ENCODE results near the gene BAIAP3. TPM values are rescaled to one million over a fixed set of nuclear protein-coding genes. Genes with fewer than 3 reads are reported as not detected.

BAIAP3 gene
- total RNA-seq: 1.3 to 2.4 TPM (median 2.3 TPM) in 3 replicates

DNA sequence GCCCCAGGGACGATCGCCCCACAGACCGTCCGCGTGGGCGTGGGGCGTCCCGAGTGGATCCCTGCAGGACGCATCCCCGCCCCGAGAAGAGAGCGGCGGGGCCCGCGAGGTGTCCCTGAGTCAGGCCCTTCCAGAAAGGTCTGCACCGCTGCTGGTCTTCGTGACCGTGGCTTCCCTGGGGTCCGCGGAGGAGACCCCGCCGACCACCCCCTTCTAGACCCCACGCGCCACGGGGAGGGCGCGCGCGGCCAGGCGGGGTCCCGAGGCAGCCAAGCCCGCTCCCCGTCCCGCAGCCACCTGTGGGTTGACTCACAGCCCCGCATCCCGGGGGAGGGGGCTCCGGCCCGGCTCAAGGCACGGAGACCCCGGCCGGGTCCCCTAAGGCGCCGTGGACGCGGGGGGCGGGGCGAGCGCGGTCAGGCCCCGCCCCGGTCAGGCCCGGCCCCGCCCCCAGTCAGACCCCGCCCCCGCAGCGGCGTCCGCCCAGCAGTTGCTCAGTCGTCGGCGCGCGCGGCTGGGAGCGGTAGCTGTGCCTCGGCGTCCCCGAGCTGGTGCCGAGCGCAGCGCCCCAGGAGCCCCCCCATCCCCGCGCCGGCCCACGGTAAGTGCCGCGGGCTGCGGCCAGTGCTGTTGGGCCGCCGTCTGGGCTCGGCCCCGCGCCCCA, at the start of gene BAIAP3:
TSS of gene BAIAP3 (plus strand) at position 497 of the 664 bp plus-strand sequence. CDS start 4,905 bp downstream, outside the sequence.
- DNase-seq (ENCODE audit: low spot score in 2 of 2, unreplicated experiment in 2 of 2): no peak
- Mint-ChIP-seq H3K27me3 (ENCODE audit: low read depth) (peaks cover 68% of the 10 kb centered on the region), H3K27ac (no peak within 1 kb of the TSS), H3K36me3 (no peaks in the 10 kb centered on the region), H3K9me3 (no peaks in the 10 kb centered on the region), H3K4me3 (peak within 1 kb of the TSS; percentile 54), H3K4me1 (peaks cover 8% of the 10 kb centered on the region)
- TF ChIP-seq CTCF (IDR thresholded peaks at IDR 0.05; ENCODE audit: unreplicated experiment): no peak

GRCh38 chr16:1283996-1284616, 49.3 kb upstream of the BAIAP3 start:
- Mint-ChIP-seq H3K27me3 (ENCODE audit: low read depth) (peaks cover 26% of the 10 kb centered on the region), H3K36me3 (no peaks in the 10 kb centered on the region), H3K4me3 (no peak overlapping the region), H3K27ac (no peak overlapping the region), H3K4me1 (peaks cover 18% of the 10 kb centered on the region), H3K9me3 (no peaks in the 10 kb centered on the region)
- no peak for TF ChIP-seq CTCF (IDR thresholded peaks at IDR 0.05; ENCODE audit: unreplicated experiment)
- no peak for DNase-seq (ENCODE audit: low spot score in 2 of 2, unreplicated experiment in 2 of 2)

DNA sequence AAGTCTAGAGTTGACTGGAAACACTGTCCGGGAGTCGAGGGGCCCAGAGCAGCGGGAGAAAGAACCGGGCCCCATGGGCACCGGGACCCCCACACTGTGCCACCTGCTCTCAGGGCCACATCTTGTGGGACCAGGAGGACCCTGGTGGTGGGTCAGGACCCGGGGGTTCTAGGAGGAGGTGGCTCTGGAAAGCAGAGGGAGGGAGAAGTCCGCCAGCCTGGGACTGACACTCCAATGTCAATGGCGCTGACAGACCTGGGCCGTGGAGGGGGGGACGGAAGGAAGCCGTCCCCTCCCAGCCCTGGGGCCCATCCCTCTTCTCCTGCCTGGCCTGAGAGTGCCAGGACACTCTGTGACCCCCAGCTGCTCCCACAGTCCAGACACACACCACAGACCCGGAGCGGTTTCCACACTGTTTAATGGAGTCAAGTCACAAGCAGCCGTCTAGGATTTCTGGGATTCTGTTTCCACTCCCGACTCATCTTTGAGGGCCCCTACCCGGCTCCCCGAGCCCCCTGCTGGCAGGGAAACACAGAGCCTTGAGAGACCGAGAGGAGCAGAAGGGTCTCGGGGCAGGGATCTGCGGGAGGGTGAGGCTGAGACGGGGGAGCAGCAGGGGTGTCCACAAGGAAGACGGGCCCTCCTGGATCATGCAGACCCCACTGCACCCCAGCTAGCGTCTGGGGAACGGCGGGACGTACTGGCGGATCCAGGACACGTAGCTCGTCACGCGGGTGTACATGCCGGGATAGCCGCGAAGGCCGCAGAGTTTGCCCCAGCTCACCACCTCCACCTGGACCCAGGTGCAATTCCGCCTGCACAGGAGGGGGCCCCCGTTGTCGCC, 47.6 kb upstream of the BAIAP3 start:
- H3K4me3 Mint-ChIP-seq: no peak overlapping the region
- no peaks in the 10 kb centered on the region for H3K36me3 Mint-ChIP-seq
- no peak overlapping the region for H3K27ac Mint-ChIP-seq
- H3K27me3 Mint-ChIP-seq (ENCODE audit: low read depth): peaks cover 41% of the 10 kb centered on the region
- DNase-seq (ENCODE audit: low spot score in 2 of 2, unreplicated experiment in 2 of 2): no peak
- no peak for TF ChIP-seq CTCF (IDR thresholded peaks at IDR 0.05; ENCODE audit: unreplicated experiment)
- no peaks in the 10 kb centered on the region for H3K9me3 Mint-ChIP-seq
- H3K4me1 Mint-ChIP-seq: peaks cover 27% of the 10 kb centered on the region

DNA sequence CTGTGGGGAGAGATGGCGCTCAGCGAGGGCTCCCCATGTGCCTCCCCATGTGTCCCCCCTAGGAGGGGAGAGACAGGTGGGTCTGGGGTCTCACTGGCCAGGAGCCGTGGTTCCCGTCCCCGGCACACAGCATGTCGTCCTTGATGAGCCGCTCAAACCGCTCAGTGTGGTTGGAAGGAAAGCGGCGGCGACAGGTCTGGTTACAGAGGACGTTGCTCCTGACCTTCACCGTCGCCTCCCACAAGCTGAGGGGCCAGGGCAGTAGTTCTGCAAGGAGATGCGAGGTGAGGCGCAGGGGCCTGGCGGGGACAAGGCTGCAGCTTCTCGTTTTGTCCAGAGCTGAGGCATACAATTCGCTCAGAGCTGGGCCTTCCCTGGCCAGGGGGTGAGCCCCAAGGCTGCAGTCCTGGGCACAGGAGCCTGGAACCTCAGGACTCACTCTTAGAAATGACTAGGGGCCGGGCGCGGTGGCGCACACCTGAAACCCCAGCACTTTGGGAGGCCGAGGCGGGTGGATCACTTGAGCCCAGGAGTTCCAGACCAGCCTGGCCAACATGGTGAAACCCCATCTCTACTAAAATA, 46.8 kb upstream of the BAIAP3 start:
- no peaks in the 10 kb centered on the region for H3K36me3 Mint-ChIP-seq
- H3K27me3 Mint-ChIP-seq (ENCODE audit: low read depth): peaks cover 48% of the 10 kb centered on the region
- no peak for TF ChIP-seq CTCF (IDR thresholded peaks at IDR 0.05; ENCODE audit: unreplicated experiment)
- no peaks in the 10 kb centered on the region for H3K9me3 Mint-ChIP-seq
- H3K4me1 Mint-ChIP-seq: peaks cover 27% of the 10 kb centered on the region
- H3K27ac Mint-ChIP-seq: no peak overlapping the region
- DNase-seq (ENCODE audit: low spot score in 2 of 2, unreplicated experiment in 2 of 2): no peak
- H3K4me3 Mint-ChIP-seq: no peak overlapping the region

DNA sequence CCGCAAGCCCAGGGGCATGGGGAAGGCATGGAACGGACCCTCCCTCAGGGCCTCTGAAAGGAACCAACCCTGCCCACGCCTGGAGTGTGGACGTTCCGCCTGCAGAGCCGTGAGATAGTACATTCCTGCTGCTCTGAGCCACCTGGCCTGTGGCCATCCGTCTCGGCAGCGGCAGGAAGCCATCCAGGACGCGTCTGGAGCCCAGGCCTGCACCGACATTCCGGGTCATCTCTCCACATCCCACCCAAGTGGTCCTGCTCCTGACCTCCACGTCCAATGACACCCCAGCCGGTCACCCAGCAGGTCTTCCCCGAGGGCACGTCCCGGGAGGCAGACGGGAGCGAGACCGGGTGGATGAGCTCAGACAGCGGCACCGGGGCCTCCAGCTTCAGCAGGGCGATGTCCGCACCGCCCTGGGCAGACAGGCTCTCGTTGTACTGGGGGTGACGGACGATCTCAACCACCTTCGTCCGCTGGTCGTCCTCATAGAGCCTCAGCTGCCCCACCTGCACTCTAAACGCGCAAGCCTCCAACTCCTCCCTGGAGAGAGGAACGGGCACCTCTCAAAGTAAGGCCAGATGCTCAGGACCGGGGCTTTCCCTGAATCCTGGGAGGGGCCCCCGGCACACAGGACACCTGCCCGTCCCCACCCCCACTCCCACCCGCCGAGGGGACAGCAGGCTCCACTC, 45.3 kb upstream of the BAIAP3 start:
- Mint-ChIP-seq H3K27ac (peak overlapping the region; percentile 24), H3K9me3 (no peaks in the 10 kb centered on the region), H3K4me1 (peaks cover 26% of the 10 kb centered on the region), H3K4me3 (no peak overlapping the region), H3K36me3 (no peaks in the 10 kb centered on the region), H3K27me3 (ENCODE audit: low read depth) (peaks cover 55% of the 10 kb centered on the region)
- TF ChIP-seq CTCF (IDR thresholded peaks at IDR 0.05; ENCODE audit: unreplicated experiment): no peak
- DNase-seq (ENCODE audit: low spot score in 2 of 2, unreplicated experiment in 2 of 2): no peak

Measured in mesothelial cell of epicardium (in vitro differentiated cells).